T-helper 2 cell (primary cell): ENCODE results near the gene MCC.

Experiments used
- DNase-seq, 5 experiments: peaks; one replicate each; pipeline versions ENCODE4 v3.0.0 to v3.0.0-alpha.2; 2012 to 2022

MCC gene

GRCh38 chr5:113317636-113318035, 170.6 kb downstream of the MCC start:
- no peak for DNase-seq

DNA sequence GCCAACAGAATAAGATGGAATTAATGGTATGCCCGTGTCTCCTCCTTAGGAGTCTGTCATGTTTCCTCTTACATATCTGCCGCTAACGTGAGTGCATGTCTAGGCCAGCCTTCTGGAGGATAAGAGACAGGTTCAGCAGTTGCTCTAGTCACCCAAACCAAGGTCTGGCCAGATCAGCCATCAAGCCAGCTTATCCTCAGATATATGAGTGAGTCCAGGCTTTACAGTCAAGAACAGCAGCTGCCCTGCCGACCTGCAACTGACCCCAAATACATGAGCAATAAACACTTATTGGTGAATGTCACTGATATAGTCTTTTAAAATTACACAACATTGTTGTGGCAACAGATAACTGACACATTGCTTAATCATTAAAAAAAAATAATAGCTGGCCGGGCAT, 177.0 kb downstream of the MCC start:
- DNase-seq = no peak

- DNase-seq = no peak
Measured at GRCh38 chr5:113302120-113302519, 186.1 kb downstream of the MCC start.

DNA sequence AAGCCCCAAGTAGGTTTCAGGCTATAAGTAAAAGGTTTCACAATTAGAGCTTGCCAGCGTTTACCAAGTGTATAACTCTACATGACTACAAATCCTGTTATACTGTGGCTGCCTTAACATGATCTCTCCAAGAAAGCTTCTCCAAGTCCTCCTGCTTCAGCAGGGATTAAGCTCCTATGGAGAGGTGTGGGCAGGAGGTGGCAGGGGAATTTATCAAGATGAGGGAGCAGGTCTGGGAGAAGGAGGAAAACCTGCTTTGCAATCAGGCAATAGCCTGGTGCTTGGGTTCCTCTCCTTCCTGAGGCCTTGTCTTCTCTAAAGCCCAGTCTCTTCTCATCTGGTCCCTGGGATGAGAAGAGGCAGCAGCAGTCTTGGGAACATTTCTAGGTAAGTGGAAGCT, 188.7 kb downstream of the MCC start:
- DNase-seq = no peak

DNA sequence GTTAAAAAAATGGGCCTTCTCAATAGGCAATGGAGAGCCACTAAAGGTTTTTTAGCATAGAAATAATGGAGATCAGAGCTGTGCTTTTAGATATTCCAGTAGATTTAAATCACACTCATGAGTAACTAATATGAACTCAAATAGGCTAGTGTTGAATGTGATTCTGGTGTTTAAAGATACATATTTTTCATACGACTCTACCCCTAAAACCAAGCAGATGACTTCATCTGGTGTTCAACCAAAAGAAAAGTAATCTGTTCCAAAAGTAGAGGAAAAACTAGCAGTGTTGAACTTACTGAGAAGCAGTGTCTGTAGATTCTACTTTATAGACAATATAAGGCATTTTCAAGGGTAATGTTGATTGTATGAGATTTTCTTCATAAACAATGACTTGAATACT, 191.6 kb downstream of the MCC start:
- no peak for DNase-seq

- DNase-seq = no peak
Measured at GRCh38 chr5:113295111-113295539, 193.1 kb downstream of the MCC start.

DNA sequence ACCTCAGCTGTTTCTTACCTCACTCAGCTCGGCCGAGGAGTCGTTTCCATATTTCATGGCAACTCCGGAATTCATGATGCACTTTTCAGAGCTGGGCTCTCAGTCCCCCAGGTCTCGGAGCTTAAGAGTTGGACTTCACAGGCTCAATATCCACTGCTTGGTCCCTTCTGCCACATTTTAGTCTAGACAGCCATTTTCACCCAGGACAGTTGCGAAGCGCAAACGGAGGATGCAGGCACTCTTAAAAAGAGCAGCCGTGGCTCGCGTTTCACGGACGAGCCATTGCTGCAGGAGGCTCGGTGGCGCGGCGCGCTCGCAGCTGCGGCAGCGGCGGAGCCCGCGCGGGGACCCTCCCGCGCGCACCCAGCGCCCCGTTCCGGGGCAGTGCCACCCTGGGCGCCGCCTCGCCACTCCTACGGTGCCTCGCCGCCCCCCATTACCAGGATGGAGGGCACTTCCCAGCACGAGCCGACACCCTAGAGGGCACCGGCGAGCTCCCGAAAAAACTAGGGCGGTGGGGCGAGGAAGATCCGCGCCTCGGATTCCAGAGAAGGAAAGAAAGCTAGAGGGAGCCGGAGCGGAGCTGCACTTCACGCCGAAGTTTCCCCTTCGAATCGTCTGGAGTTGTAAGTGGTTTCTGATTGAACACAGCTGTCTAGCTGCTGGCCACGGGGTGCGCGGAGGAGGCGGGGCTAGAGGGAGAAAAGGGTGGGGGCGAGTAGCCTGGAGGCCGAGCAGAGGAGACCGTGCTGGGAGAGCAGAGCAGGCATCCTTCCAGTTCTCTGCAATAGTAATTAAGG, 193.7 kb downstream of the MCC start:
- peak; percentile 40 to 82 (median 63) for DNase-seq

DNA sequence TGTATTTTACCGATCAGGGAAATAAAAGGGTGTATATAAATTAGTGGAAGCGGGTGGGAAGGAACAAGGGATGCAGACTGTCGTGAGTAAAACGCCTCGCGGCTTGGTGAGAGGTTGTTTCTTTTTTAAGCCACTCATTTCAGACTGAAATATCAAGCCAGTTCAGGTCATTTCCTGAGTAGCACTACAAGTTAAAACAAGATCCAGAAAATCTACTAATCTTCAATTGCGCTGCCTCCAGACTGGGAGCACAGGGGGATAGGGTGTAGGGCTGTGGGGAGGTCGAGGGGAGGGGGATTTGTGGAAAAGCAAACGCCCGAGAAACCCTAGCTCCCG, 194.3 kb downstream of the MCC start:
- DNase-seq = peak in 1 of 5 experiments; percentile 50

- DNase-seq = no peak
Measured at GRCh38 chr5:113293068-113293974, 194.9 kb downstream of the MCC start.

- DNase-seq = no peak
Measured at GRCh38 chr5:113292462-113292861, 195.8 kb downstream of the MCC start.

GRCh38 chr5:113283558-113283957, 204.7 kb downstream of the MCC start:
- DNase-seq = no peak

DNA sequence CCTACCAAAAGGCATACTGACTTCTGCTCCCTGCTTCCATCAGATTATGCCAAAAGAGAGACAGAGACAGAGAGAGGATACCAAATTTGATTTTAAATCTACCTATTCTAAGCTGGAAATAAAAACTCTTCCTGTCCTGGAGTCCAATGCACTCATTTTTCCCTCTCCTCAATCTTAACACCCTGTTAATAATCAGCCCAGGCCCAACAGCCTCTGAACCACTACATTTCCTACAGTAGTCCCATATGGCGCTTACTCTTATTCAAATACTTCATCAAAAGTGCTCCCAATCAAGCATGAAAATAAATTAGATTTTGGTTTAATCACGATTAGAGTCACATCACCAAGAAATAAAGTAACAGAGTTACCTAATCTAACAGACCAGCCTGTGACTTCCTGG, 205.8 kb downstream of the MCC start:
- no peak for DNase-seq

- DNase-seq = peak in 1 of 5 experiments; percentile 72
Measured at GRCh38 chr5:113281194-113281593, 207.1 kb downstream of the MCC start.

GRCh38 chr5:113280541-113280940, 207.7 kb downstream of the MCC start:
- peak in 1 of 5 experiments; percentile 27 for DNase-seq

DNA sequence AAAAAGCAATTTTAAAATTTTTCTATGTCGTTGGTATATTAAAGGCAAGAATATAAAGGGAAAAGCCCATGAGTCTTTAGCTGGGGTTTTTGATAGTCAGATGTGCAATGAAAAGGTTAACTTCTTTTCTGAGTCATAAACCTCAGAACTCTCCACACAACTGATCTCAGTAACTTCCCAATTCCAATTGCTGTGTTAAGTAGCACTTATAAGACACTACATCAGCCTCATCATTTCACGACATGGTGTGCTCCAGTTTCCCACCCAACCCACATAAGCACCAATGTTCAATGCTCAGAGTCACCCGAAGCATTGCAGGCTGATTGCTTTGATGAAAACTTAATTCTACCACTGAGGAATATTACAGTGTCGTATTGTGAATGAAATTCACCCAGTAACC, 209.3 kb downstream of the MCC start:
- peak in 1 of 5 experiments; percentile 73 for DNase-seq

DNA sequence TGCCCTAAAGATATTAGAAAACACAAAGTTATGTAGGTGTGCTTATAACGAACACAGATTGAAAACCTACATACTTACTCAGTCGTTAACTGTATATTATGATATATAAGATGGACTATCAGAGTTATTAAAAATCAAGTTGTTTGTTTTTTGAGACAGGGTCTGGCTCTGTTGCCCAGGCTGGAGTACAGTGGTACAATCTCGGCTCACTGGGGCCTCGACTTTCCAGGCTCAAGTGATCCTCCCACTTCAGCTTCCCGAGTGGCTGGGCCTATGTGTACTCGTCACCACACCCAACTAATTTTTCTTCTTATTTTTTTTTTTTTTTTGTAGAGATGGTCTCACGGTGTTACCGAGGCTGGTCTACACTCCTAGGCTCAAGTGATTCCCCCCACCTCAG, 211.8 kb downstream of the MCC start:
- no peak for DNase-seq

GRCh38 chr5:113276001-113276400, 212.3 kb downstream of the MCC start:
- DNase-seq = no peak

- no peak for DNase-seq
Measured at GRCh38 chr5:113274836-113275414, 213.3 kb downstream of the MCC start.

GRCh38 chr5:113273948-113274347, 214.3 kb downstream of the MCC start:
- DNase-seq = peak in 1 of 5 experiments; percentile 74

DNA sequence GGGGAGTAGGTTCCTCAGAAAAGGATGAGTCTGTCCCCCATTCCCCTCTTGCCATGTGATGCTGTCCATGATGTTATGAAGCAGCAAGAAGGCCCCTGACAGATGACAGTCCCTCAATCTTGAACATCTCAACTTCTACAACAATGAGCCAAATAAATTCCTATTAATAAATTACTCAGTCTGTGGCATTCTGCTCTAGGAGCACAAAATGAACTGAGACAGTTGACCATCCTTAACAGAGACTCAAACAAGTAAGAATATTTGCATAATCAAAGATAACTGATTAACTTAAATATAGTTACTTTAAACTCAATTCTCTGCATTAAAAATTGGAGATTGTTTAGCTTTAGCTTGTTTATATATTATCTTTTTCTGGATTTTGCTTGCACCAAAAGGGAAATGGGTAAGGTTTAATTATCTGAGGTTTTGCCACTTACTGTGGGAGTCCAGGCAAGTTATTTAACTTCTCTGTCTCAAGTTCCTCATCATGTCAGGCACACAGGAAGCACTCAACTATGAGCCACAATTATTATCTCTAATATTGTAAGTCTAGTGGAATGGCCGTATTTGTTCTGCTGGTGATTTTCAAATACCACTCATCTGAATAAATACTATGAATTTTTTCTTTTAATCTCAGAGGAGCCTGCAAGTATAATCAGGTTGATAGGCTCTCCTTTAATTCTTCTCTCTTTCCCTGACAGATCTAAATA, 216.4 kb downstream of the MCC start:
- DNase-seq = no peak

GRCh38 chr5:113271015-113271414, 217.2 kb downstream of the MCC start:
- DNase-seq = no peak

DNA sequence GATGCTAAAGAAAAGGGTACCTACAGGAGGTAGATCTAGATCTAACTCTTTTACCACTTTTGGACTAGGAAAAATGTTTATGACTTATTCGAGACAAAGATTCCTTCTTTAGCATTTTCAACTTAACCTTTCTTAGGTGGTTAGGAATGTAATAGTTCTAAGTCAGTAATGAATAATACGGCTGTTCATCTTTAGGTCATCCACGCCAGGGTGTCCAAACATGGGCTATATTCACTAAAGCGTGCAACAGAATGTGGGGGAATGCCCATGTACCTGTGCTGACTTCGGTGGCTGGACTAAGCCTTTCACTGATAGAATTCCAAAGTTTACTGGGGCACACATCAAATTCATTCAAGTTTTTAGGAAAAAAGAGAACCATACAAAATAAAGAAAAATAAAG, 218.2 kb downstream of the MCC start:
- no peak for DNase-seq
